GM12873 (cell line): ENCODE data around the gene TEAD1.

ENCODE experiments used
- CTCF ChIP-seq: IDR thresholded peaks from 2 replicates; pipeline ENCODE4 v1.5.1; 2012; ENCODE audit warnings: low read depth, mild to moderate bottlenecking, moderate library complexity, low read length, control low read depth; ENCODE audit not compliant: insufficient read depth; ENCODE audit errors: missing control alignments

The TEAD1 gene

GRCh38 chr11:12900496-12900895 lies 226.3 kb downstream of the TEAD1 start:
- TF ChIP-seq CTCF, result no peak

GRCh38 chr11:12901272-12901671 lies 227.1 kb downstream of the TEAD1 start:
- TF ChIP-seq CTCF, result no peak

- no peak for TF ChIP-seq CTCF
Measured at GRCh38 chr11:12901874-12902481, 227.8 kb downstream of the TEAD1 start.

GRCh38 chr11:12902791-12903486 lies 228.7 kb downstream of the TEAD1 start:
- no peak for TF ChIP-seq CTCF

- no peak for TF ChIP-seq CTCF
Measured at GRCh38 chr11:12905435-12905834, 231.2 kb downstream of the TEAD1 start.

- no peak for TF ChIP-seq CTCF
Measured at GRCh38 chr11:12906501-12906900, 232.3 kb downstream of the TEAD1 start.

GRCh38 chr11:12909879-12910278 lies 235.7 kb downstream of the TEAD1 start:
- TF ChIP-seq CTCF, result no peak
